Measurements from ENCODE around the gene DHX16.

The DHX16 gene

DNA sequence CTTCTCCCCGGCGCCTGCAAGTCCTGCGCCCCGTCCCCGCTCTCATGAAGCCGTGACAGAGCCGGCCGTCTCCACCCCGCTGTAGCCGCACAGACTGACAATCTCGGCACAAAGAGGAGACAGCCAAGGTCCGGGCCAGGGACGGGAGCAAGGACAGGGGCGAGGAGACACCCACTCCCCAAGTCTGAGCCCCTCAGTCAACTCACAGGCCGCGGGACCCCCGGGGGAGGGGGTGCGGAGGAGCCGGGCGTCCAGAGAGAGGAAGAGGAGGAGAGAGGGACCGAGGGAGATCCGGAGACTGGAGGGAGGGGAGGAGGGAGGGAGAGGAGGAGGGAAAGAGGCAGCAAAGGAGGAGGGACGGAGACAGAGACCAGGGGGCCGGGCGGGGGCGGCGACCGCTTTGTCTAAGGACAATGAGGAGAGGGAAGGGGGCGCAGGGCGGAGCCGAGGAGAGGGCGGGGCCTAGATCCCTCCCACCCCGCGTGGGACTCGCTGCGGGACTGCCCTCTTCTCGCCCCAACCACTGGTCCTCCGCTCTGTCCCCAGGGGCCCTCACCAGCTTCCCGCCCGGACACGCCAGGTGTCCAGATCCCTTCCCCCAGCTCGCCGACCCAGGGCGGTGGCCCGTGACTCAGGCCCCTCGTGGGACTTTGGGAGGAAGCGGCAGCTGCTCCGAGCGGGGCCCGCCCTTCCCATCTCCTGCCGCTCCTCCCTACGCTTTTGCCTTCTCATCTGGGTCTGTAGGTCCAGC, 14.3 kb upstream of the DHX16 start:
- peaks cover 0 to 82% (median 51%) of the 10 kb centered on the region in 4 donors for H3K4me1 ChIP-seq
- no peaks in the 10 kb centered on the region for H3K9me3 ChIP-seq
- peak overlapping the region; percentile 64 to 90 for H3K4me3 ChIP-seq
- peak overlapping the region; percentile 94 to 100 for H3K27ac ChIP-seq
- no peaks in the 10 kb centered on the region for H3K27me3 ChIP-seq
- intact Hi-C loops (cut with DNase I; ENCODE audit: low total_unique reads) = no loop called here
- no peaks in the 10 kb centered on the region for H3K36me3 ChIP-seq
- TF ChIP-seq, protein P1, sequence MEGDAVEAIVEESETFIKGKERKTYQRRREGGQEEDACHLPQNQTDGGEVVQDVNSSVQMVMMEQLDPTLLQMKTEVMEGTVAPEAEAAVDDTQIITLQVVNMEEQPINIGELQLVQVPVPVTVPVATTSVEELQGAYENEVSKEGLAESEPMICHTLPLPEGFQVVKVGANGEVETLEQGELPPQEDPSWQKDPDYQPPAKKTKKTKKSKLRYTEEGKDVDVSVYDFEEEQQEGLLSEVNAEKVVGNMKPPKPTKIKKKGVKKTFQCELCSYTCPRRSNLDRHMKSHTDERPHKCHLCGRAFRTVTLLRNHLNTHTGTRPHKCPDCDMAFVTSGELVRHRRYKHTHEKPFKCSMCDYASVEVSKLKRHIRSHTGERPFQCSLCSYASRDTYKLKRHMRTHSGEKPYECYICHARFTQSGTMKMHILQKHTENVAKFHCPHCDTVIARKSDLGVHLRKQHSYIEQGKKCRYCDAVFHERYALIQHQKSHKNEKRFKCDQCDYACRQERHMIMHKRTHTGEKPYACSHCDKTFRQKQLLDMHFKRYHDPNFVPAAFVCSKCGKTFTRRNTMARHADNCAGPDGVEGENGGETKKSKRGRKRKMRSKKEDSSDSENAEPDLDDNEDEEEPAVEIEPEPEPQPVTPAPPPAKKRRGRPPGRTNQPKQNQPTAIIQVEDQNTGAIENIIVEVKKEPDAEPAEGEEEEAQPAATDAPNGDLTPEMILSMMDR (IDR thresholded peaks at IDR 0.05) = no peak
- peak; percentile 96 to 99 for DNase-seq

DNA sequence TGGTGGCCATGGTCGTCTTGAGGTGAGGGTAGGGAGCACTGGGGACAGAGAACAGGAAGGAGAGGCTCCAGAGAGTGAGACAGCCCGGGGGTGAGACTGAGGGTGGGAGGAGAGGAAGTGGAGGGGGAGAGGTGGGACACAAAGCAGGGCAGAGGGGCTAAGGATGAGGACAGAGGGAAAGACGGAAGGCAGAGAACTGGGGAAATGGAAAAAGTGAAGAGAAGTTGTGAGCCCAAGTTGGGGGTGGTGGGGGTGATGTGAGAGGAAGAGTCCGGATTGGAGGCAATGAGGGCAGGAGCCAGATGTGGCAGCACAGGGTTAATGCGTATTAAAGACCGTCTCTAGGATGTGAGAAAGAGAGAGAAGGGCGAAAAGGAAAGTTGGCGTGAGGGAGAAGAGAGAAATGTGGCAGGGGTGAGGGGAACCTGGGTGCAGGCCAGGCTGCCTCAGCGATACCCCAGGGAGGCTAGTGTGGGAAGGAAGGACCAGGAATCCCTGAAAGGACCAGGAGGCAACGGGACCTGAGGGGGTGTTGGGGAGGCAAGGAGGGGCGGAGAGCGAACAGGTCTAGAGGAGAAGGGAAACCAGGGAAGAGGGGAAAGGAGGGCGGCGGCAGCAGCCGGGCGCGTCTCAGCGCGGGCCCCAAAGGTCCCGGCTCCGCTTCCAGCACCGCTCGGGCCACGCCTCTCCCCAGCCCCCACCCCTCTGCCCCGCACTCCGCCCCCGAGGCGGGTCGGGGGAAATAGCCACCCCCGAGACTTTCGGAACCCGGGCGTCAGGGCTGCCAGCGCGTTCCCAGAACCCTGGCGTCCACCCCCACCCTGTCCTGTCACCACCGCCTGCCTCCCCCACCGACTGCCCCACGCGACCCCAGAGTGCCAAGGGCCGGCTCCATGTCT, 13.5 kb upstream of the DHX16 start, which contains the start of gene PPP1R18:
PPP1R18 (minus strand) TSS at position 637 of the 899 bp plus-strand sequence; CDS start at position 10, 627 bp downstream.
- DNase-seq = peak; percentile 88 to 95
- Histone ChIP-seq H3K9me3 (no peaks in the 10 kb centered on the region), H3K36me3 (no peaks in the 10 kb centered on the region), H3K27me3 (no peaks in the 10 kb centered on the region), H3K4me1 (peaks cover 4 to 84% (median 55%) of the 10 kb centered on the region in 4 donors), H3K27ac (peak within 1 kb of the TSS; percentile 94 to 100), H3K4me3 (peak within 1 kb of the TSS; percentile 64 to 90)
- TF ChIP-seq, protein P1 (IDR thresholded peaks at IDR 0.05) = no peak
- intact Hi-C loops (cut with DNase I; ENCODE audit: low total_unique reads) = no loop called here

DNA sequence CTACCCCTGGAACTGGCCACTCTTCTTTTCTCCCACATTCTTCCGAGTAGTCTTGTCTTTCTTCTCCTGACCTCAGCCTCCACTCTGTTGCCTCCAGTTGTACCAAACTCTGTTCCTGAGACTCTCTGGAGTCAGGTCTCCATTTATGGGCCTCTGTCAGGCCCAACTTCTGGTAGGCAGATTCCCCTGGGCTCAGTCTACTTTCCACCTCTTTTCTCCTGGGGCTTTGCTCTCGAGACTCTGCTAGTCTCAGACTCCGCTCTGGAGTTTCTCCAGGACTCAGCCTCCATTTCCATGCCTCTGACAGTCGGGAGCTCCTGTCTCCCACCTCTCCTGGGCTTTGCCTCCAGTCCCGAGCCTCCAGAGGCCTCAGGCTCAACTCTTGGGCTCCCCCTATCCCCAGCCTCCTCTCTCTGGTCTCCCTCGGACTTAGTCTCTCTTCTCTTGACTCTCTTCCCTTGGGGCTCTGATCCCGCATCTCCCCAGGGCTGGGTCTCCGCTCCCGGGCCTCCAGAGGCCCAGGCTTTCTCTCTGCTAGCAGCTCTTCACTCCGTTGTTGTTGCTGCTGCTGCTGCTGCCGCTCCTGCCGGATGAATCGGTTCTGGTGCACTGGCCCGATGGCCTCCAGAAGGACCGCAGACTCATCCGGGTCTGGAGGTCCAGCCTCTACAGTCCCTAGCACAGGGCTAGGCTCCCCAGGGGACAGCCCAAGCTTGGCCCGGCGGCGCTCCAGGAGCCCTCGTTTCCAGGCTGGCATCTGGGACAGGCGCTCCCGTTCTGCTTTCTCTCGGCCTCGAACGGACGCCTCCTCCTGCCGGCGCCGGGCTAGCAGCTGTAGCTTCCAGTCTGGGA, 12.6 kb upstream of the DHX16 start:
- Histone ChIP-seq H3K27ac (peak overlapping the region; percentile 94 to 100), H3K4me1 (peaks cover 4 to 88% (median 61%) of the 10 kb centered on the region in 4 donors), H3K4me3 (peak overlapping the region; percentile 64 to 90), H3K9me3 (no peaks in the 10 kb centered on the region), H3K27me3 (no peaks in the 10 kb centered on the region), H3K36me3 (peaks cover 0 to 7% (median 0%) of the 10 kb centered on the region in 3 donors)
- TF ChIP-seq, protein P1 (IDR thresholded peaks at IDR 0.05) = no peak
- peak in 1 of 2 donors; percentile 69 for DNase-seq
- intact Hi-C loops (cut with DNase I; ENCODE audit: low total_unique reads) = no loop called here

DNA sequence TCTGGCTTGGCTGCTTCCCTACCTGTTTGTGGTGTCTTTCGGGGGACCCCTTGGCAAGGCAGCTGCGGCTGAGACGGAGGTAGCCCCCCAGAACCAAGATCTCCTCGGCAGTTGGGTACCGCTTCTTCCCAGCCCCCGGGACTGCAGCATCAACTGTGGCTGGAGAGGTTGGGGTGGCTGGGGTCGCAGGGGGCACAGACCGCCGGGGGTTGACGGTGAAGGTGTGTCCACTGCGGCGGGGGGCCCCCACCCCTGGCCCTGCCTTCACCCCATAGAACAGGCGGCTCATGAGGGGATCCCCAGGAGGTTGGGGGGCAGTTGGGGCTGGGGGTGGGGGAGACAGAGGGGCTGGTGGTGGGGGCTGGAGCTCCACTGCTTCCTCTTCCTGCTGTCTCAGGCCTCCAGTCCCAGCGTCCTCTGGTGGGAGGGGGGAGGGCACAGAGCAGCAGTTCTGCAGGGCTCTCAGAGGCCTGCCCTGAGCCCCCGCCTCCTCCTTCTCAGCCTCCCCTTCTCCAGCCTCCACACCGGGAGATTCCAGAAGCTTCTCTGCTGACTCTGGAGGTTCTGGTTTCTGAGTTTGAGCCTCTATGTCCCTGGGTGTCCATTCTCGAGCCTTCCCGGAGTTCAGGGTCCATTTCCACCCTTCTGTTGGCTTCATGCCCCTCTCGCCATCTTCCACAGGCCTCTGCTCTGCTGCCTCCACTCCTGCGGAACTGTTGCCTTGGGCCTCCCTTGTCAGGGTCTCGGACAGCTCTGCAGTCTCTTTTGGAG, 11.8 kb upstream of the DHX16 start:
- no peaks in the 10 kb centered on the region for H3K9me3 ChIP-seq
- peak overlapping the region; percentile 94 to 100 for H3K27ac ChIP-seq
- DNase-seq = peak; percentile 71 to 87
- TF ChIP-seq, protein P1 (IDR thresholded peaks at IDR 0.05) = no peak
- H3K4me1 ChIP-seq = peaks cover 4 to 88% (median 61%) of the 10 kb centered on the region in 4 donors
- peaks cover 0 to 12% (median 0%) of the 10 kb centered on the region in 3 donors for H3K36me3 ChIP-seq
- intact Hi-C loops (cut with DNase I; ENCODE audit: low total_unique reads) = loop anchor here (5.0 kb wide), 1 partner anchor 193 kb away; no protein-coding TSS in a partner anchor
- no peaks in the 10 kb centered on the region for H3K27me3 ChIP-seq
- peak overlapping the region; percentile 64 to 90 for H3K4me3 ChIP-seq

Measured in tibial artery (tissue), 4 donors.